Fibroblast of lung (primary cell): ENCODE data around the gene DNAI1. TPM values are rescaled to one million over a fixed set of nuclear protein-coding genes. Genes with fewer than 3 reads are reported as not detected.

Source experiments
- DNase-seq, 2 donors: peaks; one replicate each; pipeline versions ENCODE4 v3.0.0 to v3.0.0-alpha.2; 2010; ENCODE audit warnings: low read depth in 2 of 2
- H2AFZ ChIP-seq: 2 replicates; pipeline ENCODE4 v1.5.1; 2012; ENCODE audit warnings: low read length, control low read depth, inconsistent platforms
- H3K27ac ChIP-seq: 2 replicates; pipeline ENCODE4 v1.5.1; 2011; ENCODE audit warnings: low read length, control low read depth; ENCODE audit not compliant: insufficient read depth
- H3K27me3 ChIP-seq: 2 replicates; pipeline ENCODE4 v1.5.1; 2011; ENCODE audit warnings: mild to moderate bottlenecking, low read length; ENCODE audit not compliant: control insufficient read depth, insufficient read depth
- H3K36me3 ChIP-seq: 2 replicates; pipeline ENCODE4 v1.5.1; 2011; ENCODE audit warnings: low read length; ENCODE audit not compliant: control insufficient read depth, insufficient read depth
- H3K4me1 ChIP-seq: 2 replicates; pipeline ENCODE4 v1.5.1; 2011; ENCODE audit warnings: low read length; ENCODE audit not compliant: control insufficient read depth, insufficient read depth; ENCODE audit errors: extremely low read depth
- H3K4me2 ChIP-seq: 2 replicates; pipeline ENCODE4 v1.5.1; 2011; ENCODE audit warnings: low read length, control low read depth; ENCODE audit not compliant: insufficient read depth; ENCODE audit errors: extremely low read depth
- H3K4me3 ChIP-seq, 4 experiments: fragments of 200-600 bp in 1 of 4; sonication (generic) in 1 of 4; replicated peaks in 1 of 4; 2 replicates each; pipeline ENCODE4 v1.5.1; 2011 to 2016; ENCODE audit warnings: low read length in 4 of 4, low read depth in 3 of 4, mild to moderate bottlenecking in 3 of 4, control low read depth in 2 of 4, inconsistent platforms in 1 of 4, mixed read lengths in 1 of 4; ENCODE audit not compliant: insufficient read depth in 1 of 4; ENCODE audit errors: control extremely low read depth in 1 of 4
- H3K79me2 ChIP-seq: 2 replicates; pipeline ENCODE4 v1.5.1; 2012; ENCODE audit warnings: mild to moderate bottlenecking, low read length, inconsistent platforms; ENCODE audit not compliant: control insufficient read depth, insufficient read depth
- H3K9ac ChIP-seq: 2 replicates; pipeline ENCODE4 v1.5.1; 2011; ENCODE audit warnings: mild to moderate bottlenecking, low read length, control low read depth; ENCODE audit not compliant: insufficient read depth
- H3K9me3 ChIP-seq: 2 replicates; pipeline ENCODE4 v1.5.1; 2012; ENCODE audit warnings: low read depth, low read length; ENCODE audit not compliant: control insufficient read depth, insufficient read depth
- H4K20me1 ChIP-seq: 2 replicates; pipeline ENCODE4 v1.5.1; 2011; ENCODE audit warnings: low read length; ENCODE audit not compliant: control insufficient read depth, insufficient read depth; ENCODE audit errors: extremely low read depth
- CTCF ChIP-seq, 2 donors: IDR thresholded peaks in 1 of 2; conservative IDR thresholded peaks in 1 of 2; 1 replicate in 1 of 2; 2 replicates in 1 of 2; pipeline ENCODE4 v1.5.1; 2011 to 2012; ENCODE audit warnings: low read length in 2 of 2, control low read depth in 1 of 2, inconsistent platforms in 1 of 2, low read depth in 1 of 2, mild to moderate bottlenecking in 1 of 2
- EZH2 ChIP-seq: IDR thresholded peaks from 2 replicates; pipeline ENCODE4 v1.5.1; 2012; ENCODE audit warnings: low read length, control low read depth, mild to moderate bottlenecking; ENCODE audit errors: missing control alignments
- polyA plus RNA-seq, 2 donors: library from polyadenylated mRNA; depleted of rRNA in 1 of 2; stranded (reverse) in 1 of 2; unstranded in 1 of 2; fragments of >200 nt; gene quantifications; 2 replicates each; pipeline ENCODE4 v1.2.1, GENCODE V29; 2011 to 2012; ENCODE audit warnings: missing spikeins in 1 of 2
- total RNA-seq: library from RNA; depleted of rRNA; stranded (reverse); fragments of >200 nt; gene quantifications from 2 replicates; pipeline ENCODE4 v1.2.1, GENCODE V29; 2014

Gene DNAI1
- total and polyA plus RNA-seq, 2 donors (not counting 1 experiment from before 2014, with no cell fraction given), result not detected

- Histone ChIP-seq H3K4me1 (no peaks in the 10 kb centered on the region), H3K4me2 (no peak overlapping the region), H3K4me3 (no peak overlapping the region), H3K9me3 (no peaks in the 10 kb centered on the region), H3K27me3 (no peaks in the 10 kb centered on the region), H3K36me3 (no peaks in the 10 kb centered on the region), H4K20me1 (no peaks in the 10 kb centered on the region), H3K9ac (no peak overlapping the region), H3K27ac (no peak overlapping the region), H3K79me2 (no peaks in the 10 kb centered on the region), H2AFZ (no peak overlapping the region)
- DNase-seq, result no peak
- TF ChIP-seq EZH2, result no peak
- TF ChIP-seq CTCF (conservative IDR thresholded peaks at IDR 0.05 in 1 of 2, IDR thresholded peaks at IDR 0.05 in 1 of 2; ENCODE audit: low read depth in 1 of 2, low read length in 2 of 2), result no peak
Measured at GRCh38 chr9:34426347-34427074, 32.1 kb upstream of the DNAI1 start.

GRCh38 chr9:34428325-34428958 lies 30.2 kb upstream of the DNAI1 start:
- TF ChIP-seq EZH2 (no peak), CTCF (conservative IDR thresholded peaks at IDR 0.05 in 1 of 2, IDR thresholded peaks at IDR 0.05 in 1 of 2; ENCODE audit: low read depth in 1 of 2, low read length in 2 of 2) (no peak)
- H4K20me1 ChIP-seq, result peaks cover 1% of the 10 kb centered on the region

GRCh38 chr9:34430843-34431437 lies 27.7 kb upstream of the DNAI1 start:
- Histone ChIP-seq H3K4me1 (no peaks in the 10 kb centered on the region), H4K20me1 (peaks cover 4% of the 10 kb centered on the region), H3K9ac (no peak overlapping the region), H3K9me3 (no peaks in the 10 kb centered on the region), H2AFZ (no peak overlapping the region), H3K27me3 (no peaks in the 10 kb centered on the region), H3K4me3 (no peak overlapping the region), H3K36me3 (no peaks in the 10 kb centered on the region), H3K27ac (no peak overlapping the region), H3K4me2 (no peak overlapping the region), H3K79me2 (no peaks in the 10 kb centered on the region)
- DNase-seq, result peak; percentile 79 to 84
- TF ChIP-seq CTCF (conservative IDR thresholded peaks at IDR 0.05 in 1 of 2, IDR thresholded peaks at IDR 0.05 in 1 of 2; ENCODE audit: low read depth in 1 of 2, low read length in 2 of 2) (no peak), EZH2 (no peak)

More at GRCh38 chr9:34428325-34428958, 30.2 kb upstream of the DNAI1 start:
- H2AFZ ChIP-seq, result no peak overlapping the region
- no peak overlapping the region for H3K27ac ChIP-seq
- no peak overlapping the region for H3K4me2 ChIP-seq
- no peaks in the 10 kb centered on the region for H3K36me3 ChIP-seq
- no peaks in the 10 kb centered on the region for H3K9me3 ChIP-seq
- H3K4me3 ChIP-seq, result no peak overlapping the region
- no peak overlapping the region for H3K9ac ChIP-seq
- DNase-seq, result peak; percentile 25 to 71
- H3K4me1 ChIP-seq, result no peaks in the 10 kb centered on the region
- H3K27me3 ChIP-seq, result no peaks in the 10 kb centered on the region
- H3K79me2 ChIP-seq, result no peaks in the 10 kb centered on the region
